OCI-LY3 (cell line): ENCODE results near the gene DRC1.

Experiments used
- H2AFZ ChIP-seq: fragments of 200-600, 300-600 bp; shearing (Covaris generic); 2 replicates; pipeline ENCODE4 v1.6.0; 2014; ENCODE audit warnings: antibody characterized with exemption, low read depth, low read length
- H3K27ac ChIP-seq: fragments of 200-600, 300-600 bp; sonication (generic); 2 replicates; pipeline ENCODE4 v1.5.1; 2014; ENCODE audit warnings: mild to moderate bottlenecking, low read length, moderate library complexity, mixed read lengths
- H3K27me3 ChIP-seq: fragments of 200-600, 300-600 bp; sonication (generic); 2 replicates; pipeline ENCODE4 v1.6.1; 2014; ENCODE audit warnings: low read depth, low read length, mixed read lengths
- H3K36me3 ChIP-seq: fragments of 200-600, 300-600 bp; sonication (generic); replicated peaks from 2 replicates; pipeline ENCODE3; 2014; ENCODE audit warnings: low read depth, low read length, mixed read lengths
- H3K4me1 ChIP-seq: fragments of 300-600, 200-600 bp; sonication (generic); 2 replicates; pipeline ENCODE4 v1.6.1; 2014; ENCODE audit warnings: low read length, mixed read lengths
- H3K4me2 ChIP-seq: fragments of 200-600, 300-600 bp; sonication (generic); 2 replicates; pipeline ENCODE4 v1.6.1; 2014; ENCODE audit warnings: low read length, mixed read lengths
- H3K4me3 ChIP-seq: fragments of 300-600, 200-600 bp; sonication (generic); 2 replicates; pipeline ENCODE4 v1.5.1; 2014; ENCODE audit warnings: antibody characterized with exemption, mild to moderate bottlenecking, low read length, moderate library complexity
- H3K79me2 ChIP-seq: fragments of 300-600, 200-600 bp; shearing (Covaris generic); 2 replicates; pipeline ENCODE4 v1.6.1; 2014; ENCODE audit warnings: mild to moderate bottlenecking, low read length, mixed read lengths
- H3K9ac ChIP-seq: fragments of 300-600, 200-600 bp; shearing (Covaris generic); 2 replicates; pipeline ENCODE4 v1.6.0; 2014; ENCODE audit warnings: mild to moderate bottlenecking, low read length, moderate library complexity
- H3K9me3 ChIP-seq: fragments of 200-600, 300-600 bp; shearing (Covaris generic); 2 replicates; pipeline ENCODE4 v1.6.1; 2014; ENCODE audit warnings: low read length, mixed read lengths; ENCODE audit not compliant: insufficient read depth
- H4K20me1 ChIP-seq: fragments of 200-600, 300-600 bp; sonication (generic); 2 replicates; pipeline ENCODE4 v1.6.1; 2016; ENCODE audit warnings: low read length, mixed read lengths; ENCODE audit not compliant: insufficient read depth
- EZH2phosphoT487 ChIP-seq: fragments of 200-600 bp; shearing (Covaris generic); IDR thresholded peaks from 2 replicates; pipeline ENCODE4 v1.6.1; 2018; ENCODE audit warnings: antibody characterized with exemption, mixed run types, low read depth
- TF ChIP-seq, protein P1 (sequence below): fragments of 200-600, 300-600 bp; sonication (generic); IDR thresholded peaks from 2 replicates; pipeline ENCODE4 v1.5.1; 2014; ENCODE audit warnings: antibody characterized with exemption, low read length, low read depth

The DRC1 gene

GRCh38 chr2:26470601-26471260, 69.0 kb downstream of the DRC1 start:
- Histone ChIP-seq H3K4me1 (no peaks in the 10 kb centered on the region), H3K79me2 (no peaks in the 10 kb centered on the region), H3K36me3 (no peaks in the 10 kb centered on the region), H4K20me1 (no peaks in the 10 kb centered on the region), H3K4me3 (no peak overlapping the region), H3K9me3 (no peaks in the 10 kb centered on the region), H3K27ac (no peak overlapping the region), H3K9ac (no peak overlapping the region), H2AFZ (no peak overlapping the region), H3K4me2 (no peak overlapping the region), H3K27me3 (no peaks in the 10 kb centered on the region)
- TF ChIP-seq EZH2phosphoT487: no peak
- TF ChIP-seq, protein P1, sequence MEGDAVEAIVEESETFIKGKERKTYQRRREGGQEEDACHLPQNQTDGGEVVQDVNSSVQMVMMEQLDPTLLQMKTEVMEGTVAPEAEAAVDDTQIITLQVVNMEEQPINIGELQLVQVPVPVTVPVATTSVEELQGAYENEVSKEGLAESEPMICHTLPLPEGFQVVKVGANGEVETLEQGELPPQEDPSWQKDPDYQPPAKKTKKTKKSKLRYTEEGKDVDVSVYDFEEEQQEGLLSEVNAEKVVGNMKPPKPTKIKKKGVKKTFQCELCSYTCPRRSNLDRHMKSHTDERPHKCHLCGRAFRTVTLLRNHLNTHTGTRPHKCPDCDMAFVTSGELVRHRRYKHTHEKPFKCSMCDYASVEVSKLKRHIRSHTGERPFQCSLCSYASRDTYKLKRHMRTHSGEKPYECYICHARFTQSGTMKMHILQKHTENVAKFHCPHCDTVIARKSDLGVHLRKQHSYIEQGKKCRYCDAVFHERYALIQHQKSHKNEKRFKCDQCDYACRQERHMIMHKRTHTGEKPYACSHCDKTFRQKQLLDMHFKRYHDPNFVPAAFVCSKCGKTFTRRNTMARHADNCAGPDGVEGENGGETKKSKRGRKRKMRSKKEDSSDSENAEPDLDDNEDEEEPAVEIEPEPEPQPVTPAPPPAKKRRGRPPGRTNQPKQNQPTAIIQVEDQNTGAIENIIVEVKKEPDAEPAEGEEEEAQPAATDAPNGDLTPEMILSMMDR: no peak

GRCh38 chr2:26471289-26471688, 69.6 kb downstream of the DRC1 start:
- no peaks in the 10 kb centered on the region for H3K4me1 ChIP-seq
- no peak overlapping the region for H3K27ac ChIP-seq
- no peaks in the 10 kb centered on the region for H4K20me1 ChIP-seq
- H3K4me2 ChIP-seq: no peak overlapping the region
- no peak overlapping the region for H3K9ac ChIP-seq
- no peak overlapping the region for H3K4me3 ChIP-seq
- no peak for TF ChIP-seq EZH2phosphoT487
- TF ChIP-seq, protein P1: peak; percentile 19; the same call in 1 of the 2 replicates
- no peaks in the 10 kb centered on the region for H3K9me3 ChIP-seq
- H3K36me3 ChIP-seq: no peaks in the 10 kb centered on the region
- H3K79me2 ChIP-seq: no peaks in the 10 kb centered on the region
- no peaks in the 10 kb centered on the region for H3K27me3 ChIP-seq
- no peak overlapping the region for H2AFZ ChIP-seq

DNA sequence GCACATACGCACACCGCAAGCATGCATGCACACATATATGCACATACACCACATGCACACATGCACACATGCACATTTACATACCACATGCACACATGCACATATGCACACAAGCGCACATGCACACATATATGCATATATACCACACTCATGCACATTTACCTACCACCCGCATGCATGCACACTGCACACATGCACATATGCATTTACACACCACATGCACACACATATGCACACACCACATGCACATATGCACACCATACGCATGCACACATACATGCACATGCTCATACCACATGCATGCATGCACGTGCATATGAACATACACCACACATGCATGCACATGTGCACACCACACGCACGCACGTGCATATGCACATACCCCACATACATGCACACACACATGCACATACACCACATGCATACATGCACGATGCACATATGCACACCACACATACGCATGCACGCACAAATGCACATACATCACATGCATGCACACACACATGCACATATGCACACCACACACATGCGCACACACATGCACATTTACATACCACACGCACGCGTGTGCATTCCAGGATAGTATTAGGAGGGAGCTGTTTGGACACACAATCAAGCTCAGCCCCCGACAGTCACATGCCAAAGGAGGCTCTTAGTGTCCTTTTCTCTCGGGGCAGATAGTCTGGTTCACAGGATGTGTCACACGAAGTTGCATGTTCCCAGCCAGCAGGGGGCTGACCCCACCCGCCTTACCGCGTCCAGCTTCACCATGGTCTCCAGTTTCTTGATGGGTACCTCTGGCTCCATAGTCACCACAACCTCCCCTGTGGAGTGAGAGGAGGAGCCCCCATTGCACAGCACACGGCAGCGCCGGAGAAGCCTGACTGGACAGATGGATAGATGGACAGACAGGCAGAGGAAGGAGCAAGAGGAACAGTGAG, 70.3 kb downstream of the DRC1 start:
- no peak overlapping the region for H3K4me2 ChIP-seq
- TF ChIP-seq, protein P1: no peak
- TF ChIP-seq EZH2phosphoT487: no peak
- no peak overlapping the region for H3K4me3 ChIP-seq
- H3K36me3 ChIP-seq: no peaks in the 10 kb centered on the region
- H3K27ac ChIP-seq: no peak overlapping the region
- no peak overlapping the region for H2AFZ ChIP-seq
- no peaks in the 10 kb centered on the region for H3K4me1 ChIP-seq
- no peaks in the 10 kb centered on the region for H3K79me2 ChIP-seq
- H3K9ac ChIP-seq: no peak overlapping the region
- no peaks in the 10 kb centered on the region for H3K9me3 ChIP-seq
- no peaks in the 10 kb centered on the region for H4K20me1 ChIP-seq
- no peaks in the 10 kb centered on the region for H3K27me3 ChIP-seq
